ENCODE data around the gene TMEM151B.

The TMEM151B gene

DNA sequence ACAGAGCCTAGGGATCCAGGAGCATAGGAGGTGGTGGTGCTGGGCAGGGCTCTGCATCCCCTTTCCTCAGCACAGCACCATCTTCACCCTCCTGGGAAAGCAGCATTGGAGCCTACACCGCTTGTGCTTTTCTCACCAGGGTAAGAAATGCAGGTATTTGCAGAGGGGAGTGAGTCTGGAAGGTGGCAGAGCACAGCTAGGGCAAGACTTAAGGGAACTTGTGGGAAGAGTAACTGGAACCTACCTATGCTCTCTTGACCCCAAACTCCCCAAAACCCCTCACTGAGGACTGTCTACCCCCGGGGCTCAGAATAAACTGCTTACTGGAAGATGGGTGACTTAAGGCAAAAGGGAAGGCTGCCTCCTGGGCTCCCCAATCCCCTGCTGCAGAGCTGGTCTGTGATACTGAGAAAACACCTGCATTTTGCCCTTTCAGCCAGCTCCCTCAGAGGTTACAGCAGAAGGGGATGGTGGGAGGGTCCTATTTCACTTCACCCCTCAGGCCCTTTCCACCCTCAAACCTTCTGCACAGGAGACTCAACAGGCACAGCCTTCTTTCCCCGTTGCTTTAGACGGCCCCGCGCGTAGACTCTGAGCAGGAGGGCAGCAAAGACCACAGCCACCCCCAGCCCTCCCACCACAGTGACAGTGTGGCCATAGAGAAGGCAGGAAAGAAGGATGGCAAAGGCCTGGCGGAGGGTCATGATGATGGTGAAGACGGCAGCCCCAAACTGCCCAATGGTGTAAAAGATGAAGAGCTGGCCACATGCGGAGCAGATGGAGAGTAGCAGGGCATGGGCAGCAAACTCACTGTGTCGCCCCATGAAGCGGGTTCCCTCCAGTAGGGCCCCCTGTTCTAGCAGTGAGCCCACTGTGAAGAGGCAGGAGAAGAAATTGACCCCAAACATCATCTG, 15.8 kb upstream of the TMEM151B start:
- H3K4me3 ChIP-seq (replicated peaks in 1 of 2; ENCODE audit: low read depth in 2 of 2, low read length in 2 of 2): no peak overlapping the region
- DNase-seq (ENCODE audit: low read depth in 2 of 2): no peak
- TF ChIP-seq CTCF (IDR thresholded peaks at IDR 0.05; ENCODE audit: low read depth, low read length): no peak

DNA sequence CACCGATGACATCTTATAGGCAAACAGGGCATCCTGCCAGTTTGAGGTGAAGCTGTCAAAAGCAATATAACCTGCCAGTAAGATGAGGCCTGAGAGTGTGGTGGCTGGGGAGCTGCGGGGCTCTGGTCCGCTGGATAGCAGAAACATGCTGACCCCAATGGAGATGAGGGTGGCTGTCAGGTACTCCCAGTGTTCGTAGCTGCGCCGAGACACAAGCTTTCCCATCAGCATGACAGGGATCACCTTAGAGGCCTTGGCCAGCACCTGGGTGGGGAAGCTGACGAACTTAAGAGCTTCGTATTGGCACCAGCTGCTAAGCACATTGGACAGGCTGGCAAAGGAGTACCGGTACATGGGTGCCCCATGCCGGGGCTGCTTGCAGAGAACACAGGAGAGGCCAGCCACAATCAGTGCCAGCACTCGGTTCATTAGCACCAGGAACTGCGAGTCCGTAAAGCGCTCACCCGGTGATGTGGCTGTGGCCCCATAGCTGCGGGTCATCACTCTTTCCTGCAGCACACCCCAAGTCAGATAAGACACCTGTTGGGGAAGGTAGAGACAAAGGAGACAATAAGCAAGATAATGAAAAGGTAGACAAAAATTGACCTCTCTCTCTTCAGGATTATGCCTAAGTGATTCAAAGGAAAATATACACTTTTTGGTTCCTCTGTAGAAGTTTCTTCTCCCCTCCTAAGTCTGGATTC, 15.0 kb upstream of the TMEM151B start:
- no peak for TF ChIP-seq CTCF (IDR thresholded peaks at IDR 0.05; ENCODE audit: low read depth, low read length)
- no peak for DNase-seq (ENCODE audit: low read depth in 2 of 2)
- no peak overlapping the region for H3K4me3 ChIP-seq (replicated peaks in 1 of 2; ENCODE audit: low read depth in 2 of 2, low read length in 2 of 2)

DNA sequence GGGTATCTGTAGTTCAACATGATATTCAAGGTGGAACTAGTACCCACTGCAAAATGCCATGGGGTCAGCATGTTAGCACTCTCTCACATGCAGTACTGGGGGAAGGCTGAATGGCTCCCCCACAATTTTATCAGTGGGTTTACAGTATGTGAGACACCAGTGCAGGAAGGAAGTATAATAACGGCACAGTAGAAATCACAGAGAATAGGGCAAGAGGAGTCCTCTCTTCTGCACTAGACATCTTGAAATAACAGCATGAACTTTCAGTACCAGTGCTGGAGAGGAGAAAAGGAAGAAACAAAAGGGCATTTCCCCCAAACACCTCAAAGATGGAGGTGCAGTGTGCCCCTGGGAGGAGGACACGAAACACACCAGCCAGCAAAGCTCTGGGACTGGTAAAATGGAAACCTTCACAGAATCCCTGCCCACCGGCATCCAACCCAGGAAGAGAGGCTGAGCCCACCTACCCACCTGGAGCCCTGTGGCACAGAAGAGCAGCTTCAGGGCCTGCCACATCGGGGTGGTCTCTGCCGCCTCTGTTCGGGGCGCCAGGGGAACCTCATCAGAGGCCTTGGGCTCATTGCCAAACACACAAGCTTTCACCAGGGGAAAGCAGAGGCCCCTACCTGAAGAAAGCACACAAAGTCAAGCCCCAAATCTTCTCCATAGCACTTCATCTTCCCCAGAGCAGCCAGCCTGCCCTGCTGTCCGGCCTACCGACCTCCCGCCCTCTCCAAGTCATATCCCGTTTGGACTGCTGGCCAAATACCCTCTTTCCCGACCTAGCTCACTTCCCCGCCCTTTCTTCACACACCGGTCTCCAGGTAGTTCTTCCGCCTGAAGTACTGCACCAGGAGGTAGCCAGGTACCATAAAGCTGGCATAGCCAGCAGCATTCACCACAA, 14.1 kb upstream of the TMEM151B start:
- no peak for TF ChIP-seq CTCF (IDR thresholded peaks at IDR 0.05; ENCODE audit: low read depth, low read length)
- no peak for DNase-seq (ENCODE audit: low read depth in 2 of 2)
- H3K4me3 ChIP-seq (replicated peaks in 1 of 2; ENCODE audit: low read depth in 2 of 2, low read length in 2 of 2): peak overlapping the region; percentile 88 to 89

- no peak for DNase-seq (ENCODE audit: low read depth in 2 of 2)
- H3K4me3 ChIP-seq (replicated peaks in 1 of 2; ENCODE audit: low read depth in 2 of 2, low read length in 2 of 2): peak overlapping the region; percentile 88 to 89
- TF ChIP-seq CTCF (IDR thresholded peaks at IDR 0.05; ENCODE audit: low read depth, low read length): no peak
Observed at GRCh38 chr6:44256775-44257024, 13.6 kb upstream of the TMEM151B start.

GRCh38 chr6:44257025-44257752, 13.1 kb upstream of the TMEM151B start, which contains the start of gene SLC35B2:
Gene SLC35B2 (minus strand): TSS chr6:44257528. CDS start chr6:44257410, 118 bp downstream.
- peak; percentile 10 for TF ChIP-seq CTCF (IDR thresholded peaks at IDR 0.05; ENCODE audit: low read depth, low read length)
- peak; percentile 62 to 82 for DNase-seq (ENCODE audit: low read depth in 2 of 2)

More at GRCh38 chr6:44257025-44257752, 13.1 kb upstream of the TMEM151B start, which contains the start of gene SLC35B2:
- peak within 1 kb of the TSS; percentile 88 to 89 for H3K4me3 ChIP-seq (replicated peaks in 1 of 2; ENCODE audit: low read depth in 2 of 2, low read length in 2 of 2)
